ENCODE measurements around the gene ETS1. TPM values are rescaled to one million over a fixed set of nuclear protein-coding genes. Genes with fewer than 3 reads are reported as not detected.

ETS1 gene
- total and polyA plus RNA-seq, 2 experiments from 2014 or later: 25.6 to 52.6 TPM

DNA sequence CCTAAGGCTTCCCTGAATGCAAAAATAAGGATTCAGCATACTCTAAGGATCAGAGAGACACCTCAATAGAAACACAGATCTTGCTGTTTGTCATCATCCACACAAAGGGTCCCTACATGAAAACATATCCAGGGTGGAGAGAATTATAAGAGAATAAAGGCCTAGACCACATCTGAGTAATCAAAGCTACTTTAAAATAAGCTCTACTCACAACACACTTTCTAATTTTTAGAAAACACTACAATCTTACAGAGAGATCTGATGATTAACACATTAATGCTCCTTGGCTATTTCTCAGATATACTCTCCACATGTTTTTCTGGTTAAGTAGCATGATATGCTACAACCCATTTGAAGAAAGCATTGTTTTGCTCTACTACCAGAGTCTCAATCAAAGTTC, 108.2 kb downstream of the ETS1 start:
- DNase-seq (ENCODE audit: low spot score) (no peak), ATAC-seq (no peak)
- Mint-ChIP-seq H3K4me3 (no peak overlapping the region), H3K9me3 (no peaks in the 10 kb centered on the region), H3K27me3 (ENCODE audit: insufficient read depth, low read depth, poor library complexity) (peaks cover under 1% of the 10 kb centered on the region), H3K4me1 (peaks cover 7% of the 10 kb centered on the region; the same call in 2 of the 3 replicates), H3K36me3 (ENCODE audit: low read depth) (peaks cover 13% of the 10 kb centered on the region), H3K27ac (no peak overlapping the region)
- Histone ChIP-seq H3K36me3 (ENCODE audit: insufficient read depth) (peaks cover 11% of the 10 kb centered on the region; the same call in 1 of the 2 replicates), H3K9me2 (ENCODE audit: insufficient read depth) (no peaks in the 10 kb centered on the region), H3K4me3 (no peak overlapping the region), H4K20me1 (replicated peaks; ENCODE audit: insufficient read depth) (peaks cover 18% of the 10 kb centered on the region), H3K4me1 (ENCODE audit: insufficient read depth) (no peaks in the 10 kb centered on the region), H3K27ac (ENCODE audit: low read depth) (no peak overlapping the region), H3F3A (replicated peaks; ENCODE audit: low read depth) (no peaks in the 10 kb centered on the region), H3K79me2 (replicated peaks; ENCODE audit: insufficient read depth) (peaks cover 7% of the 10 kb centered on the region), H2AFZ (no peak overlapping the region), H3K4me2 (no peak overlapping the region), H3K27me3 (ENCODE audit: insufficient read depth) (no peaks in the 10 kb centered on the region)
- TF ChIP-seq POLR2AphosphoS5 (IDR thresholded peaks at IDR 0.05; ENCODE audit: low read depth) (no peak), EZH2phosphoT487 (IDR thresholded peaks at IDR 0.05; ENCODE audit: unreplicated experiment) (no peak), CREB1 (CRISPR knock-in tag; IDR thresholded peaks at IDR 0.05; ENCODE audit: low read depth) (no peak), ZNF331 (CRISPR knock-in tag; IDR thresholded peaks at IDR 0.05; ENCODE audit: low read depth) (no peak), ZNF114 (CRISPR knock-in tag; IDR thresholded peaks at IDR 0.05) (no peak), ZNF462 (CRISPR knock-in tag; IDR thresholded peaks at IDR 0.05) (no peak), CTCF (conservative IDR thresholded peaks at IDR 0.05; ENCODE audit: low read depth in 2 of 2) (no peak), JUNB (IDR thresholded peaks at IDR 0.05; ENCODE audit: unreplicated experiment) (no peak)
- TF ChIP-seq, protein P1, sequence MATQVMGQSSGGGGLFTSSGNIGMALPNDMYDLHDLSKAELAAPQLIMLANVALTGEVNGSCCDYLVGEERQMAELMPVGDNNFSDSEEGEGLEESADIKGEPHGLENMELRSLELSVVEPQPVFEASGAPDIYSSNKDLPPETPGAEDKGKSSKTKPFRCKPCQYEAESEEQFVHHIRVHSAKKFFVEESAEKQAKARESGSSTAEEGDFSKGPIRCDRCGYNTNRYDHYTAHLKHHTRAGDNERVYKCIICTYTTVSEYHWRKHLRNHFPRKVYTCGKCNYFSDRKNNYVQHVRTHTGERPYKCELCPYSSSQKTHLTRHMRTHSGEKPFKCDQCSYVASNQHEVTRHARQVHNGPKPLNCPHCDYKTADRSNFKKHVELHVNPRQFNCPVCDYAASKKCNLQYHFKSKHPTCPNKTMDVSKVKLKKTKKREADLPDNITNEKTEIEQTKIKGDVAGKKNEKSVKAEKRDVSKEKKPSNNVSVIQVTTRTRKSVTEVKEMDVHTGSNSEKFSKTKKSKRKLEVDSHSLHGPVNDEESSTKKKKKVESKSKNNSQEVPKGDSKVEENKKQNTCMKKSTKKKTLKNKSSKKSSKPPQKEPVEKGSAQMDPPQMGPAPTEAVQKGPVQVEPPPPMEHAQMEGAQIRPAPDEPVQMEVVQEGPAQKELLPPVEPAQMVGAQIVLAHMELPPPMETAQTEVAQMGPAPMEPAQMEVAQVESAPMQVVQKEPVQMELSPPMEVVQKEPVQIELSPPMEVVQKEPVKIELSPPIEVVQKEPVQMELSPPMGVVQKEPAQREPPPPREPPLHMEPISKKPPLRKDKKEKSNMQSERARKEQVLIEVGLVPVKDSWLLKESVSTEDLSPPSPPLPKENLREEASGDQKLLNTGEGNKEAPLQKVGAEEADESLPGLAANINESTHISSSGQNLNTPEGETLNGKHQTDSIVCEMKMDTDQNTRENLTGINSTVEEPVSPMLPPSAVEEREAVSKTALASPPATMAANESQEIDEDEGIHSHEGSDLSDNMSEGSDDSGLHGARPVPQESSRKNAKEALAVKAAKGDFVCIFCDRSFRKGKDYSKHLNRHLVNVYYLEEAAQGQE (IDR thresholded peaks at IDR 0.05; ENCODE audit: unreplicated experiment): no peak
